Choroid plexus epithelial cell (primary cell): ENCODE results near the gene GNPDA1.
"Not testable (repeated sequence)": the region's sequence is repeated elsewhere in the genome, so short reads cannot be mapped to it uniquely, and the experiment has no call there.

ENCODE experiments used
- DNase-seq: peaks from one replicate; pipeline ENCODE4 v3.0.0-alpha.2; 2010; ENCODE audit warnings: low read depth
- H3K4me3 ChIP-seq: 2 replicates; pipeline ENCODE4 v1.5.1; 2011; ENCODE audit warnings: low read depth, mild to moderate bottlenecking, control low read depth, low read length, moderate library complexity
- TF ChIP-seq, protein P1 (sequence below): conservative IDR thresholded peaks from 2 replicates; pipeline ENCODE4 v1.5.1; 2011; ENCODE audit warnings: low read depth, mild to moderate bottlenecking, control low read depth, inconsistent platforms, low read length, moderate library complexity

GNPDA1 gene

DNA sequence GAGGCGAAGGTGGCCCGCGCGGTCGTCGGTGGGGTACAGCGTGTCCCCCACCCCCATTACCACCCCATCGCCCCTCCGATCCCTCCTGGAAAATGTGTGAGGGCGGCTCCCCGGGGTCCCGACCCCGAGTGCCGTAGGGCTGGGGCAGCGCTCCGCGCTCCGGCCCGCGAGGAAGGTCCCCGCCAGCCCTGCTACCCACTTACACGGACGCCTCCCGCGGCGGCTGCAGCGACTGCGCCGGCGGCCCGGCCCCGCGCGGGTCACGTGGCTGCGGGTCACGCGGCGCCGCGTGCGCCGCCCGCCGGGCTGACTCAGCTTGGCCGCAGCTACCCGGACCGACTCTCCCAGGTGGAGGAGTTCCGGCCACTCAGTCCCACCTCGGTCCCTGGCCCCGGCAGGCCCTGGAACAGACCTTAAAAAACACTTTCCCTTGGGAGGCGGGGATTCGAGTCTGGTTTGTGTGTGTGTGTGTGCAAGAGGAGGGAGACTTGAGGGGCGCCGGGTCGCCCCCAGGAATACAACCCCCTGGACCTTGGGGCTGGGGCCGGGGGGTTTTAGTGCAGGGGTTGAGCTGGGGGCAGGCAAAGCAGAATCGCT, at the start of gene GNPDA1:
GNPDA1 (minus strand) TSS at position 236 of the 597 bp plus-strand sequence. CDS start 992 bp downstream, outside the sequence.
- peak within 1 kb of the TSS; percentile 67 for H3K4me3 ChIP-seq
- peak; percentile 76 for DNase-seq
- TF ChIP-seq, protein P1, sequence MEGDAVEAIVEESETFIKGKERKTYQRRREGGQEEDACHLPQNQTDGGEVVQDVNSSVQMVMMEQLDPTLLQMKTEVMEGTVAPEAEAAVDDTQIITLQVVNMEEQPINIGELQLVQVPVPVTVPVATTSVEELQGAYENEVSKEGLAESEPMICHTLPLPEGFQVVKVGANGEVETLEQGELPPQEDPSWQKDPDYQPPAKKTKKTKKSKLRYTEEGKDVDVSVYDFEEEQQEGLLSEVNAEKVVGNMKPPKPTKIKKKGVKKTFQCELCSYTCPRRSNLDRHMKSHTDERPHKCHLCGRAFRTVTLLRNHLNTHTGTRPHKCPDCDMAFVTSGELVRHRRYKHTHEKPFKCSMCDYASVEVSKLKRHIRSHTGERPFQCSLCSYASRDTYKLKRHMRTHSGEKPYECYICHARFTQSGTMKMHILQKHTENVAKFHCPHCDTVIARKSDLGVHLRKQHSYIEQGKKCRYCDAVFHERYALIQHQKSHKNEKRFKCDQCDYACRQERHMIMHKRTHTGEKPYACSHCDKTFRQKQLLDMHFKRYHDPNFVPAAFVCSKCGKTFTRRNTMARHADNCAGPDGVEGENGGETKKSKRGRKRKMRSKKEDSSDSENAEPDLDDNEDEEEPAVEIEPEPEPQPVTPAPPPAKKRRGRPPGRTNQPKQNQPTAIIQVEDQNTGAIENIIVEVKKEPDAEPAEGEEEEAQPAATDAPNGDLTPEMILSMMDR, result no peak

DNA sequence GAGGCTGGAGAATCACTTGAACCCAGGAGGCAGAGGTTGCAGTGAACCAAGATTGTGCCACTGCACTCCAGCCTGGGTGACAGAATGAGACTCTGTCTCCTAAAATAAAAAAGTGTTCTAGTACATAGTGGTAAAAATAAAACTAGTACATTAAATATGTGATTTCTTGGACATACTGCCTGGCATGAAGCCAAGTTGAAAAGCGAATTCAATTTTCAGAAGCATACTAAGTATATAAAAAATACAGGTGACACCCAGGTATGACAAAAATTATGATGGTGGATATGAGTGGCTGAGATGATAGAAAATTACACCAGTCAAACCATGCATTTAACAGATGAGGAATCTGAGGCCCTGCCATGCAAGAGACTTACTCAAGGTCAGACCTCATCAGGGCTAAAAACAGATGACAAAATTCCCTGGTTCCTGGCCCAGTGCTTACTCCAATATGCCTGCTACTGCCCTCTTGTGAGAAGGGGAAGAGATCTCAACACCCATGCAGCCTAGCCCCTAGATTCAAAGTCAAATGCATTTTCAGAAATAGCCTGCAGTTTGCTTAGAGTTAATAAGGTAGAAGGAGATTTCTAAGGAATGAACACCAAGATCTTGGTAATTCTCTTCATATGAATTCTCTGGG, 46.6 kb upstream of the GNPDA1 start:
- TF ChIP-seq, protein P1, result peak; percentile 16
- H3K4me3 ChIP-seq, result no peak overlapping the region
- peak; percentile 22 for DNase-seq

DNA sequence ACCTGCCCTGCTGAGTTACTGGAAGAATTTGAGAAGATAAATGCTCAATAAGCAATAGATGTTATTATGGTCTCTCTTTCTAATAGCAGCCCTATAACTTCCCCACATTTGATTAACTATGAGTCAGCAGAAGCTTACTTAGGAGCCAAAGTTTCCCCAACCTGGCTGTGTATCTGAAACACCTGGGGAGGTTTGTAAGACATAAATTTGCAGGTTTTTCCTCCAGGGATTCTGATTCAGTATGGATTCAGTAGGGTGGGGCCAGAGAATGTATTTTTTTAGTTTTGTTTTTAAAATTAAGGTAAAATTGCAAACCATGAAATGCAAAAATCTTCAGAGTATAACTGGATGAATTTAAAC, 44.9 kb upstream of the GNPDA1 start:
- H3K4me3 ChIP-seq, result no peak overlapping the region
- DNase-seq, result no peak
- TF ChIP-seq, protein P1, result no peak

DNA sequence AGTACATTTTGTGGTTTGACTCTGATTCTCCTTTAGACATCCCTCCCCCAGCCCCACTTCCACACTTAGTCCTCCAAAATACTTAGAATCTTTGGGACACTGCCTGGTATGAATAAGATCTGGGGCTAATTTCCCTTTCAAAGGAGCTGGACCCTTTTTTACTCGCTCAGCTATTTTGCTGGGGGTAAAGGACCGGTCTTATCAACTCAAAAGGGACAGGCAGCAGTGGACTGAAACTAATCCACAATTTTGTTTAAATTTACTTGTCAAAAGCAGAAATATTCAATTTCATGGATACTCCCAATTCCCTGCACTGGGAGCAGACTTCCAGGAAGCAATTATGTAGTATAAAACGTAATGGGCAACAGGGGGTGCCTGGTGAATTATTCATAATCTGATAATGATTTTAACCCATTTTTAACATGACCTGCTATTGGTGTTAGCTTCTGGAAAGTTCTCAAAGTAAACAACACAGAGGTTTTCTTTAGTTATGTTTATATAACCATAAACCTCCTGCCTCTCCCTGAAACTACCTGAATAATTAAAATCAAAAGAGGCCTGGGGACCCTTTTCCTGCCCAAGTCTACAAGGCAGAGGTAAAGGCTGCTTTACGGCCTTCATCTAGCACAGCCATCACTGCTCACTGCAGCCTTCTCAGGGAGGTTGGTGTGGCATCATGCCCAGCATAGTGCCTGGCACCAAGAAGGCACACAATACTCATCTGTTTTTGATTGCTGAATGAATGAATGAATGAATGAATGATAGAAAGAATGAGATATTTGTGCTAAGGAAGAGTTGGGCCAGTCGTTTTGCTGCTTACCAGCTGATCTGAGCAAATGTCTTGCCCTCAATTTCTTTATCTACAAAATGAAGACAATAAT, 44.2 kb upstream of the GNPDA1 start:
- DNase-seq, result no peak
- TF ChIP-seq, protein P1, result no peak
- H3K4me3 ChIP-seq, result no peak overlapping the region

DNA sequence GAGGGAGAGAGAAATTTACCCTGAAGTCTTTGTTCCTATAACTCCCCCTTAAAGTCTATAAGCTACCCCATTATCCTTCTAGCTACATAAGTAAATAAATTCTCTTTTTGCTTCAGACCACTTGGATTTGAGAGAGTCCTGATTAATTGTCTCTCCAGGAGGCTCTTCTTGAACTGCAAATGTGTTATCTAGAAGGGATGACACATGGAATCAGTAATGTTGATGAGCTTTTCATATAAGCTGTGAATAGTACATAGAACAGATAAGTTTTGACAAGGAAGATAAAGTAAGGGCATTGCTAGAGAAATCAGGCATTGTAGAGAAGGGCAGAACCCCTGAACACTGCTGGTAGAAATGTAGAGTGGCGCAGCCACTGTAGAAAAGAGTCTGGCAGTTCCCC, 42.5 kb upstream of the GNPDA1 start:
- DNase-seq, result no peak
- TF ChIP-seq, protein P1, result no peak
- no peak overlapping the region for H3K4me3 ChIP-seq

DNA sequence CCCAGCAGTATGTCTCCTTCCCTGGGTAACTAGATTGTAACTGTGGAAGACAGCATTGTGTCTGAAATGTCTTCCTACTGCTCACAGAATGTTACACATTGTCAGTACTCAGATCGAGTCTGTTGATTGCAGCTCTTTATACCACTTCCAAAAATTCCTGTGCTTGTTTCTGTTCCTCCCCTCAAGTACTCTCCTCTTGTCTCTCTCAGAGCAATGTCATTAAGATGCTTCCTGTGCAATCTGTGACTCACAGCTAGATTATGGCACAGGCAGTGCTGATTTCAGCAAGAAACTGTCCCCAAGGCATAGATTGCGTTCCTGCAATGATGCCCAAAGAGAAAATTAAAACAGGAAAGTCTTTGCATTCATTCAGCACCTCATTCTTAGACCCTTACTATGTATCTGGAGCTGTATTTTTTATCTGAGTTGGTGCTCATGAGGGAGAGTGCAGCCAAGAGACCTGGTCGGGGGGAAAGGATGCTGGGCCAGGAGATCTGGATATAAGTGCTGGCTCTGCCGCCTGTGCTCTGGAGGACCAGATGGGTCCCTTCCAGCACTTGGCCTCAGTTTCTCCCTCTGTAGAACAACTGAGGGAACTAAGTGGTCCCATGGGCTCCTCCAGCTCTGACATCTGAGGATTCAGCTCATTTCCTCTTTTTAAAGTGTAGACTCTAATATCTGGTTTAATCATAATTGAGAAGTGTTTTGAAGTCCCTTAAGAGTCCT, 40.8 kb upstream of the GNPDA1 start:
- TF ChIP-seq, protein P1, result no peak
- DNase-seq, result peak; percentile 40
- H3K4me3 ChIP-seq, result no peak overlapping the region

DNA sequence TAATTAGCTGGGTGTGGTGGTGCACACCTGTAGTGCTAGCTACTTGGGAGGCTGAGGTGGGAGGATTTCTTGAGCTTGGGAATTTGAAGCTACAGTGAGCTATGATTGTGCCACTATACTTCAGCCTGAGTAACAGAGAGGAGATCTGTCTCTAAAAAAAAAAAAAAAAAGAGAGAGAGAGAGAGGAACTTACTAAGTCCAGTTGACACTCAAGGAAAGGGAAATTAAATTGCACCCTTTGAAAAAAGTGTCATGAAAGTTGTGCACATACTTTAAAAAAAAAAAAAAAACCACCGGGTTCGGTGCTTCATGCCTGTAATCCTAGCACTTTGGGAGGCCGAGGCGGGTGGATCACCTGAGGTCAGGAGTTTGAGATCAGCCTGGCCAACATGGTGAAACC, 39.2 kb upstream of the GNPDA1 start:
- not testable (repeated sequence) for H3K4me3 ChIP-seq, DNase-seq
